Stimulated activated CD4-positive, alpha-beta T cell treated with anti-CD3 and anti-CD28 coated beads, Interleukin-1b, Interleukin-23, amount 100 ng/mL, for 24 hours (primary cell): ENCODE data around the gene ZNF598.
"Not testable (repeated sequence)": the region's sequence is repeated elsewhere in the genome, so short reads cannot be mapped to it uniquely, and the experiment has no call there.

Experiments used
- DNase-seq, 4 experiments: peaks; one replicate each; pipeline ENCODE4 v3.0.0-alpha.2; 2020; ENCODE audit warnings: low read depth in 4 of 4, low spot score in 1 of 4

Gene ZNF598

DNA sequence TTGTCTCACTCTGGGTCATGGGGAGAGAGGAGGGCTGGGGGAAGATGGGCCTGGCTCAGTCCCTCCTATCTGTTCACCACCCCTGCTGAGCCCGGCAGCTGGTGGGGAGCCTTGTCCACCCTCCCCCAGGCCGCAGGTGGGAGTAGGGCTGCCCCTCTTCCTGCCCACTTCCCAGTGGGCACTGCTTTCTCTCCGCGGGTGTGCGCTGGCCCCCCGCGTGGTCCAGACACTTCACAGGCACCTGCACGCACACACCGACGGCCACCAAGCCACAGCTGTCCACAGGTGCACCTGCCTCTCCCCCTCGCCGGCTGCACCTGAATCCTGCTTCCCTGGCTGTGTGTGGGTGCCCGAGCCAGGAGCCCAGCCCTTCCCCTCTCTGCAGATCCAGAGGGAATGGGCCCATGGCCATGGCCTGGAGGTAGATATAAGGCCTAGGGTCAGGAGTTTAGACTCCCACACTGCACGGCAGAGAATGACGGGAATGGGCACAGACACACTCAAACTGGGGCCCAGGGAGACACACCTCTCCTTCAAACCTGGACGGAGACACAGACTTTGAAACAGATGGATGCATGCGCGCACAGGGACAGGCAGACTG is 19.1 kb upstream of the ZNF598 start:
- no peak for DNase-seq

DNA sequence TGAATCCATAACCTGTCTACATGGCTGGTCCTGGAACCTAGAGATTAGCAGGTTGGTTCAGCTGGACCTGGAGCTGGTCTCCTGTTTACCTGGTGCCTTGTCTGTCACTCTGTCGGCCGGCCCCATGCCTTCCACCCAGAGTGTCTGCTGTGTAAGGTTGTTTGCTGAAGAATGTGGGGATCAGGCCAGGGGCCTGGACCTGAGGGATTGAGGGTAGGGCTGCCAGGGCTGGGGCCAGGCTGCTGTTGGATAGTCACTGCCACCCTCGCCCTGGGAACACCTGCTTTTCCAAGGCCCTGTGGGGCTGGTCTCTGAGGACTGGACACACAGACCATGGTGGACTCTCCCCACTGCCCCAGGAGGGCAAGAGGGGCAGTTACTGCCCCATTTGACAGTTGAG is 18.5 kb upstream of the ZNF598 start:
- no peak for DNase-seq

DNA sequence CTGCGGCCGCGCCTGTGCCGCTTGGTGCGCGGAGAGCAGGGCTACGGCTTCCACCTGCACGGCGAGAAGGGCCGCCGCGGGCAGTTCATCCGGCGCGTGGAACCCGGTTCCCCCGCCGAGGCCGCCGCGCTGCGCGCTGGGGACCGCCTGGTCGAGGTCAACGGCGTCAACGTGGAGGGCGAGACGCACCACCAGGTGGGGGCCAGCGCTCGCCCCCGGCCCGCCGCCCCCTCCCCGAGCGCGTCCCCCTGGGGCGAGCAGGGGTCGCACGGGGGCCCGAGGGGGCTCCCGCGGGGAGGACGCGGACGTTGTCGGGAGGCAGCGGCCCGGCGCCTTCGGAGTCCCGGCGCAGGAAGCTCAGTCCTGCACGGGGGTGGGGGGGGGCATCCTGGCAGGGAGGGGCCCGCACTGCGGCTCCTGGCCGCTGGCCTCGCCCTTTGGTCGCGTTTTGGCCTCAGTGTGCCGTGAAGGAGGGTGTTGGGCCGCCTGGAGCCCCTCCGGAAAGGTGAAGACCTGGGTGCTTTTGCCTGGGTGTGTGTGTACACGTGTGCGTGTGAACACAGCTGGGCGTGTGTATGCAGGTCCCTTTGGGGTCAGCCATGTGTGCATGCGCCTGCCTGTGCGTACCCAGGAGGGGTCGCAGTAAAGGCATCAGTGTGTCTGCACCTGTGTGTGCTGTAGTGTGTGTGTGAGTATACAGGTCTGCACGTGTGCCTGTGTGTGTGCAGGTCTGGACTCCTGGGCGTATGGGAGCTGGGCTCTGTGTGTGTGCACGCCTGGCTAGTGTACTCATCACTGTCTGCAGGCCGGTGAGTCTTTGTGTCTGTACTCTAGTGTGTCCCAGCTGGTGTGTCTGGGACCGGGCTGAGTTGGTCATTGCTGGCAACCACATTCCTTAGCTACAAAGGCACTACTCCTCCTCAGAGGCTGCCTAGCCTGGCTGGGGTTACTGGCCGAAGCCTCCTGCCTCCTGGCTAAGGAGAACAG is 17.7 kb upstream of the ZNF598 start:
- no peak for DNase-seq

DNA sequence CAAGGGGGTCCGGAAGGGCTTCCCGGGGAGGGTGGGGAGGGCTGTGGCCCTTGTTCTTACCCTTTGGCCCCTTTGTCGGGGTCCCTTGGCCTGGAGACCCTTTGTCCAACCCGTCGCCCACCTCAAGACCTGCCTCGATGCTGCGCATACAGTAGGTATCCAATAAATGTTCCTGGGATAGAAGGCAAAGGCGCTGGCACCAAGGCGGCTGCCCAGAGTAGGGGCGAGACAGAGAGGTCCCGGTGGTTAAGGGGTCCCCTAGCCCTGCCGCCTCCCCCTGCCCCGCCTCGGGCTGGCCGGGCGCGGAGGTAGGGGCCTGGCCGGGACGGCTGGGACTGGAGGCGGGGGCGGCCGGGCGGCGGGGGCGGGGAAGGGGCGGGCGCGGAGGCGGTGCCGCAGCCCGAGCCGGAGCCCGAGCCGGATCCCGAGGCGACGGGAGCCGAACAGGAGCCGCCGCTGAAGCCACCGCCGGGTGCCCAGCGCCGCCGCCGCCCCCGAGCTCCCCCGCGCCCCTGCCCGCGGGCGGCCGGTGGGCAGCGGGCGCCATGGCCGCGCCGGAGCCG is 16.9 kb upstream of the ZNF598 start, which contains the start of gene NHERF2:
Gene NHERF2, plus strand, starts transcription at position 442 of the 563 bp plus-strand sequence. Its CDS starts 104 bp downstream, at position 546.
- no peak for DNase-seq

DNA sequence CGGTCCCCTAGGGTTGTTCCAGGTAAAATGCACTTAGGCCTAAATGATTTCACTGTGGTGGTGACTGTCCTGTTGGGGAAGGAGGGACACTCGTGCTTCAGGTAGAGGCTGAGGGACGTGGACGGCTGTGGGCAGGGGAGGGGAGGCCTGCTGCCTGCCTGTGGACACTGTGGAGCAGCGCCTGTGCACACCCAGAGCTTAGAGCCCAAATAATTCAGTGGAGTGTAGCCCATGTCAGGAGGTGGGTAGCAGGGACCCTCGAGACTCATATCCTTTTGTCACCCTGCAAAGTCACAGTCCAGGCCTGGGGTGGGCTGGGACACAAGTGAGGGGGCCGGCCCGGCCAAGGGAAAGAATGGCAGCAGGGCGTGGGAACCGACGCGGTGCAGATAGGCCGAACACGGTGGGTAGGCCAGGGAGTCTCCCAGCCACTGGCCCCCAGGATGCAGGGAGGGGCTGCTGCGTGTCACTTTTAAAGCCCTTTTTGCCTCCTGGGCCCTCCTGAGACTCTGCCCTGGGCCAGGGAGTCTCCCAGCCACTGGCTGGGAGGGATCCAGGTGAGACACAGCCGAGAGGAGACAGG is 16.3 kb upstream of the ZNF598 start:
- DNase-seq, result no peak

DNA sequence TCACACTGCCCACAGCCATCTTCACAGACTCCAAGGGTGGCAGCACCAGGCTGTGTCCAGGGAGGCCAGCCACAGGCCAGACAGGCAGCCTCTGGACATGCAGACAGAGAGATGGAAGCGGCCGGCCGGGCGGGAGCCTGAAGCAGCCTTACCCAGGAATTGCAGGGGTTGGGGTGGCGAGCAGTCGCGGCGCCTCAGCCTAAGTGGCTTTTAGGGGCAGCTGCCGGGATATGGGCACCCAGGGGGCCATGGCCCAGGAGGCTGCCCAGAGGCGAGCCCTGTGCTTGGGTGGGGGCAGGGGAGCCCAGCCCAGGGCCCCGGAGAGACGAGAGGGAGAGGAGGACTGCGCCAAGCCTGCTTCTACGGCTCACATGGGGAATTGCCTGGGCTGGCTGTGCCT is 15.6 kb upstream of the ZNF598 start:
- DNase-seq, result no peak

DNA sequence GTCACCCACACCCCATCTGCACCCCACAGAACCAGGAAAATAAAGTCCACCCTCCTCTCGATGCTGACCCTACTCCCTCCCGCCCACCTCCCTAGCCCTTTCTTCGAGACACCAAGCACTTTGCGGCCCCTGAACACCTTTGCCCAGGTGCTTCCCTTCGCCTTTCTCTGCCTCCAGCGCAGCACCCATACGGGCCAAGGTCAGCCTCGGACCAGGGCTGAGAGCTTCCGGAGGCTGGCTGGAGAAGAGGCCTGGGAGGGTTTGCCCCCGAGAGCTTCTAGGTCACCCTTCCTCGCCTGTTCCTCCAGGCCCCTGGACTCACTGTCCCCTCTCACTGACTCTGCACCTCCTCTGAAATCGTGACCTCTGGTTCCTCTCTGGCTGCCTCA is 14.4 kb upstream of the ZNF598 start:
- no peak for DNase-seq

DNA sequence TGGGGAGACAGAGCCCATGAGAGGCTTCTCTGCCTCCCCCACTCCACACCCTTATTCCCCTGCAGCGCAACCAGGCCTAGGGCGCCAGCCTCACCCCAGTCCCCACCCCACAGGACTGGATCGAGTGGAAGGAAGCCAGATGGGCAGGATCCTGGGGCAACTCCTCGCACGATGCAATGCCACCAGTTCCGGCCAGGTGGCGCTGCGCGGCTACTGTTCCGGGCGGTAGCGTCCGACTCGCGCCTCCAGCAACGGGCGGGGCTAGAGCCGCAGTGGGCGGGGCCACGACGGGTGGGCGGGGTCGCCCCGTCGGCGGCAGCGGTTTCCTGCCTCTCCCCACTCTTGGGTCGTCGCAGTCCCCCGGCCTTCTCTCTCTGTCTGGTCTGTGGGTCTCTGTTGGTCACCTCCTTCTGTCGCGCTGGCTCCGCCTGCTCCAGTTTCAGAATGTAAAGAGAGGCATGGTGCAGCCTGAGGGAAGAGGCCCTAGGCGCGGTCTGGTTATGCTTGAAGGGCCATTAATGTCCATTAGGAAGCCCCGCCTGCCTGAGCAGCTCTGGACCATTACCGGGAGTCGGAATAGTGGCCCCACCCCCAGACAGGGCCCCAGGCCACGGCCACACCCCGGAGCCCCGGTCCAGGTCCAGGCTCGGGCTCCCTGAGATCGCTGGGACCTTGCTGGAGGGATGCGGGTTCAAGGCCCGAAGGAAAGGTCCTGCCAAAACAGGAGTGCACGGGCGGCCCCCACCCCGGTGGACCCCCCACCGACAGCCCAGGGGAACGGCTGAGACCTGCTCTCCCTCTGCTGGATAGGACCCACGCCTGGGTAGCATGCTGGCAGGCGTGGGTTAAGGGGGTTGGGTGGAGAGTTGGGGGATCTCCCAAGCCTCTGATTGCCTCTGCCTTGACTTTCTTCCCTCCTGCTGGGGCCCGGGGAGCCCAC is 13.7 kb upstream of the ZNF598 start:
- peak; percentile 88 to 99 (median 92) for DNase-seq

DNA sequence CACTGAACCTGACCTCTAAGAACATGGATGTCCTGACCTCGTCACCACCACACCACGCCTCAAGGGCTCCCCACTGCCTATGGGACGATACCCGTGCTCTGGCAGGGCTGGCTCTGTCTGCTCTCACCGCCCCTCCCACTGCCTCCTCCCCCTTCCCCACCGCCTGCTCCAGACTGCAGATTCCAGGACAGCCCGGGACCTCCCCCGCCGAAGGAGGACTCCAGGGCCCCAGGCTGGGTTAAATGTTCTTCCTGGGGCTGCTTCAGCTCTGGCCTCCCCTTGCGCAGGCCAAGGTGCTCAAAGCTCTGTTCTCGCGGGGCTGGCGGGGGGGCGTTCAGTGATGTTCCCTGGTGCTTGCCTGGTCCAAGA is 13.1 kb upstream of the ZNF598 start:
- no peak for DNase-seq

DNA sequence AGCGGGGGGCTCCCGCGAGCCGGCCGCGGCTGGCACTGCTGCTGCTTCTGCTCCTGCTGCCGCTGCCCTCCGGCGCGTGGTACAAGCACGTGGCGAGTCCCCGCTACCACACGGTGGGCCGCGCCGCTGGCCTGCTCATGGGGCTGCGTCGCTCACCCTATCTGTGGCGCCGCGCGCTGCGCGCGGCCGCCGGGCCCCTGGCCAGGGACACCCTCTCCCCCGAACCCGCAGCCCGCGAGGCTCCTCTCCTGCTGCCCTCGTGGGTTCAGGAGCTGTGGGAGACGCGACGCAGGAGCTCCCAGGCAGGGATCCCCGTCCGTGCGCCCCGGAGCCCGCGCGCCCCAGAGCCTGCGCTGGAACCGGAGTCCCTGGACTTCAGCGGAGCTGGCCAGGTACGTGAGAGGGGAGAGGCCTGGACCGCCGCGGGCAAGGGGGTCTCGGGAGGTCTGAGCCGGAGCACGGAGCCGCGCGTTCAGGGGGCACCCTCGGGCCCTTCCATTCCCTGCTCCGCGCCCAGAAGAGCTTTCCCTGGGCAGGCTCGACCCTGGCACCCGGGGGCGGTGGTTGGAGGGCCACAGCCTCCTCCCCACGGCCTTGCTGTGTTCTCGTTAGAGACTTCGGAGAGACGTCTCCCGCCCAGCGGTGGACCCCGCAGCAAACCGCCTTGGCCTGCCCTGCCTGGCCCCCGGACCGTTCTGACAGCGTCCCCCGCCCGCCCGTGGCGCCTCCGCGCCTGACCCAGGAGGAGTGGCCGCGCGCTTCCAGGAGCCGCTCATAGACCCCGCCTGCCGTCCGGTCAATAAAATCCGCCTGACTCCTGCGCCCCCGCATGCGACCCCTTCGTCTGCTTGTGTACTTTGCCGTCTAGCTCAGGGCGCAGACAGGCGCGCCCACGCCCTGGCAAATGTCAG is 10.6 kb upstream of the ZNF598 start:
- no peak for DNase-seq

DNA sequence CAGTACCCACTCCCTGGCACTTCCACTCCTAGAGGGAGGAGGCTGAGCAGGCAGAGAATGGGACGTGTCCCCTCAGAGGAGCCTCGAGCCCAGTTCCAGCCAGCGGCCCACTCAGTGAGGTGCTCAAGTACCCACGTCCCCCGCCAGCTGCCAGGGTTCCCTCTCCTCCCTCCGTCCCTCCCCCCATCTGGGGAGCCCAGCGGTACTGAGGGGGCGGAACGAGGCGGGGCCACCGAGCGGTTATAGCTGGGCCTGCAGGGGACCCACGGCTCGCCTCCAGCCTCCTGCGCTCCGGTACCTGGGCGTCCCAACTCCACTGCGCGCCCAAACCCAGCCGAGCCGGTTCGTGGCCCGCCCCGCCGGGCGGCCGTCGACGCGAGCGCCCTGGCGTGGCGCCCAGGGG is 9.9 kb upstream of the ZNF598 start, which contains the start of gene NPW:
Gene NPW, plus strand, starts transcription at position 268 of the 403 bp plus-strand sequence.
- DNase-seq, result no peak

DNA sequence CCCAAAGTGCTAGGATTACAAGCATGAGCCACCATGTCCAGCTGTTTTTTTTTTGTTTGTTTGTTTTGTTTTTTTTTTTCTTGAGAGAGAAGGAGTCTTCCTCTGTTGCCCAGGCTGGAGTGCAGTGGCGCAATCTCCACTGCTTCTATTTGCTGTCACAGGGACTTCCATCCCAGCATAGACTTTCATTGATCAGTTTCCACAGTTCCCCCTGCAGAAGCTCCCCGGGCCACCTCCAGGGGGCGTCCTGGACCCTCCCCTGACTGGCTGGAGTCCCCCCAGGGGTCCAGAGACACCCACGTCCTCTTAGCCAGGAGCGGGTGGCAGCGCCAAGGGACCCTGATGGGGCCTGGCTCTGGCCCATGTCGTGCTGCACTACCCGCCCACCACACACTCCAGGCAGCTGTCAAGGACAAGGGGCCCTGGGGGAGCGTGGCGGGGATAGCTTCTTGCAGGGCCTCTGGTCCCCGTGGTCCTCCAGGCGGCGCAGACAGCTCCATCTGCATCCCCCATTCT is 6.8 kb upstream of the ZNF598 start:
- no peak for DNase-seq

DNA sequence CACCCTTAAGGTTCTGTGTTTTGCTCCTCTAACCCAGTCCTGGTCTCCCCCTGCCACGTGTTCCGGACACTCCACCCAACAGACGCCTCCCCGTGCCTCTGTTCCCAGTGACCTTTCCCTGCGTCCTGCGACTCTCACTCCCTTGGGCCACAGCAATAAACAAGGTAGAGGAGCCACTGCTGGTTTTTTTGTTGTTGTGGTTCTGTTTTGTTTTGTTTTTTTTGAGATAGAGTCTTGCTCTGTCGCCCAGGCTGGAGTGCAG is 6.3 kb upstream of the ZNF598 start:
- DNase-seq, result no peak

DNA sequence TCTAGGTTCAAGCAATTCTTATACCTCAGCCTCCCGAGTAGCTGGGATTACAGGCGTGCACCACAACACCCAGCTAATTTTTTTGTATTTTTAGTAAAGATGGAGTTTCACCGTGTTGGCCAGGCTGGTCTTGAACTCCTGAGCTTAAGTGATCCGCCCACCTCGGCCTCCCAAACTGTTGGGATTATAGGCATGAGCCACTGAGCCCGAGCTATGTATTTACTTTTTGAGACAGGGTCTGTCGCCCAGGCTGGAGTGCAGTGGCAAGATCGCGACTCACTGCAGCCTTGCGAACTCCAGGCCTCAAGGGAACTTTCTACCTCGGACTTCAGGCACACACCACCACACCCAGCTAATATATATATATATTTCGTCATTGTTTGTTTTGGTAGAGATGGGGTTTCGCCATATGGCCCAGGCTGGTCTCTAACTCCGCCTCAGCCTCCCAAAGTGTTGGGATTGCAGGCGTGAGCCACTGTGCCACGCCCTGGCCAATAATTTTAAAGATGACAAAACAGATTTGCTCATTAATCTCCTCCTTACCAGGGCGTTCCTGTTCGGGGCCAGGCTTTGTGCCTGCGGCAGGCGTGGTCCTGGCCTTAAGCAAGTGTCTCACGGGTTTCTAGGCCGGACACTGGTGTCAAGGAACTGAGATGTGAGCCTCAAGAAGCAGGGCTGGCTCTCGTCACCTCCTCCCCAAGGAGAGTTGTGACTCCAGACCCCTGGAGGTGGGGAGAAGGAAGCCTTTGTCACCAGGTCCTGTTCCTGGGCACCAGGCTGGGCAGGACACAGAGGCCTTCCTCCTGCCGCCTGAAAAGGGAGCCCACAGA is 5.7 kb upstream of the ZNF598 start:
- DNase-seq, result no peak

DNA sequence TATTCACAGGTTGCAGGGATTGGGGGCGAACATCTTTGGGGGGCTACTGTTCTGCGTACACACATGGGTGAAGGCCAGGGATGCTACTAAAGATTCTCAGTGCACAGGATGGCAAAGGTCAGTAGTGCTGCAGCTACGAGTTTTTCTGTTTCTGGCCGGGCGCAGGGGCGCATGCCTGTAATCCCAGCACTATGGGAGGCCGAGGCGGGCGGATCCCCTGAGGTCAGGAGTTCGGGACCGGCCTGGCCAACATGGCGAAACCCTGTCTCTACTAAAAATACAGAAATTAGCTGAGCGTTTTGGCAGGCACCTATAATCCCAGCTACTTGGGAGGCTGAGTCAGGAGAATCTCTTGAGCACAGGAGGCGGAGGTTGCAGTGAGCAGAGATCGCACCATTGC is 3.9 kb upstream of the ZNF598 start:
- no peak for DNase-seq

DNA sequence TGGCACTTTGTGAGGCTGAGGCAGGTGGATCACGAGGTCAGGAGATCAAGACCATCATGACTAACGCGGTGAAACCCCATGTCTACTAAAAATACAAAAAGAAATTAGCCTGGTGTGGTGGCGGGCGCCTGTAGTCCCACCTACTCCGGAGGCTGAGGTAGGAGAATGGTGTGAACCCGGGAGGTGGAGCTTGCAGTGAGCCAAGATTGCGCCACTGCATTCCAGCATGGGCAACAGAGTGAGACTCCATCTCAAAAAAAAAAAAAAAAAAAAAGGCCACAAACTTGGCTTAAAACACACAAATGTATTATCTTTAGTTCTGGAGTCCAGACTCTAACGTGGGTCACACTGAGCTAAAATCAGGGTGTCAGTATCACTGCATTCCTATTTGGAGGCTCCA is 2.1 kb upstream of the ZNF598 start:
- not testable (repeated sequence) for DNase-seq

DNA sequence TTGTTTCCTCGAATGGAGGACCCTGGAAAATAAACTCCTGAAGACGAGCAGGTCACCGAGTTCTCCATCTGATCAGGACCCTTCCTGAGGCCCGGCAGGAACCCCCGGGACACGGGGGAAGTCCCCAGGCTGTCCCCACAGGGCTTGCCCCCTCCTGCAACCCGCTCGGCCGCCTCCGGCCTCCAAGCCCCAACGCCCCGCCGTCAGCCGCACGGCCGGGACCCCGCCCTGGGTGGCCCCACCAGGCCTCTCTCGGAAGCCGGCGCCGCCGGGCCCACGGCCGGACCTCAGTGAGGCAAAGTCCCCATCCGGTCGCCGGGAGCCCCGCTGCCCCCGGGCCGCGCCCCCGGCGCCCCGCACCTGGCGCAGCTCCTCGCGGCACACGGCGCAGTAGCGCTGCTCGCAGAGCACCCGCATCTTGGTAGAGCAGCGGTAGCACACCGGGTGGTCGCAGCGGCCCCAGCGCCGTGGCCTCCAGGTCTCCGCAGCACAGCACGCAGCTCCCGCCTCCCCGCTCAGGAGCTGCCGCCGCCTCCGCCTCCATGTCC is 383 bp downstream of the ZNF598 start:
- DNase-seq, result no peak

DNA sequence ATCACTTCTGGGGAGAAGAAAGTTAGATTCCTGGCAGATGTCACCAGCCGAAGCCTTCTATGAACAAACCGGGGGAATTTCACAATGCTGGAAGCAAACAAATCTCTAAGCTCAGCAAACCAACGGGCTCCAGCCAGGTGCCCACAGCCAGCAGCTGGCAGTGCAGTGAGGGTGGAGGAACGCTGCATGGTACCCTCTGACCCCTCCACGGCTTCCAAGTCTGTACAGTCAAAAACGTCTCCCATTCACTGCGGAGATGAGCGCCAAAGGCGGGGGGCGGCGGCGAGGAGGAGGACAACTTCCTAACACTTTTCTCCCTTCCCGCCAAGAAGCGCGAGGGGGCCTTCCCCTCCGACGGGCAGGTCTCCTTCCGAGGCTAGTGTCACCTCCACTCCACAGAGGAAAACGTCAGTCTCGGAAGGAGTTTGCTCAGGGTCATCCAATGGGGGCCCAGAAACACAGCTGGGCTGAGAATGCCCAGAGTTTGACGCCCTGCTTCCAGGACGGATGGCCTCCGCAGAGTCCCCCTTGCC is 924 bp downstream of the ZNF598 start:
- no peak for DNase-seq
